ENCODE data around the gene CLEC5A. TPM values are rescaled to one million over a fixed set of nuclear protein-coding genes. Genes with fewer than 3 reads are reported as not detected.

CLEC5A gene
- total RNA-seq, 2 donors from 2014 or later, result not detected

DNA sequence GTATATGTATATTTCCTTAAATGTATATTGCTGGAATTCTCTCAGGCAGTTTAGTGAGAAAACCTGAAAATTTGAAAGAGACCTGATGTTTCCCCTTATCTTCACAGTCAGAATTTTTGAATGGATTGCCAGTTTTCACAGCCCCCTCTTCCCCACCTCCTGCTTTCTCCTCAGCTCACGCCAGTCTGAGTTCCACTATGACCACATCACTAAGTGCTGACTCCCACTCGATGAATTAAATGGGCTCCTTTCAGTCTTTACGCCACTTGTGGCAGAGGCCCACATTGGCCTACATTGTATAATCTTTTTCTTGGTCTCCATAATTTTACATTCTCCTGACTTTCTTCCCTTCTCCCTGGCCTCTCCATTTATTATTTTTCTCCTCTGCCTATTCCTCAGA is 3.1 kb upstream of the CLEC5A start:
- Histone ChIP-seq H3K4me3 (ENCODE audit: low read length) (no peak overlapping the region), H3K27me3 (ENCODE audit: control insufficient read depth, insufficient read depth, low read length, poor library complexity, severe bottlenecking) (no peaks in the 10 kb centered on the region), H3K4me1 (ENCODE audit: control insufficient read depth, insufficient read depth, low read length) (no peaks in the 10 kb centered on the region), H3K9ac (ENCODE audit: extremely low read depth, low read length, poor library complexity, severe bottlenecking) (no peak overlapping the region), H3K27ac (ENCODE audit: low read depth, low read length) (no peak overlapping the region), H3K36me3 (ENCODE audit: control insufficient read depth, insufficient read depth, low read length) (no peaks in the 10 kb centered on the region), H3K9me3 (ENCODE audit: control insufficient read depth, low read length) (no peaks in the 10 kb centered on the region)
- peaks cover 3% of the 10 kb centered on the region for H3K4me1 Mint-ChIP-seq
- TF ChIP-seq, protein P1, sequence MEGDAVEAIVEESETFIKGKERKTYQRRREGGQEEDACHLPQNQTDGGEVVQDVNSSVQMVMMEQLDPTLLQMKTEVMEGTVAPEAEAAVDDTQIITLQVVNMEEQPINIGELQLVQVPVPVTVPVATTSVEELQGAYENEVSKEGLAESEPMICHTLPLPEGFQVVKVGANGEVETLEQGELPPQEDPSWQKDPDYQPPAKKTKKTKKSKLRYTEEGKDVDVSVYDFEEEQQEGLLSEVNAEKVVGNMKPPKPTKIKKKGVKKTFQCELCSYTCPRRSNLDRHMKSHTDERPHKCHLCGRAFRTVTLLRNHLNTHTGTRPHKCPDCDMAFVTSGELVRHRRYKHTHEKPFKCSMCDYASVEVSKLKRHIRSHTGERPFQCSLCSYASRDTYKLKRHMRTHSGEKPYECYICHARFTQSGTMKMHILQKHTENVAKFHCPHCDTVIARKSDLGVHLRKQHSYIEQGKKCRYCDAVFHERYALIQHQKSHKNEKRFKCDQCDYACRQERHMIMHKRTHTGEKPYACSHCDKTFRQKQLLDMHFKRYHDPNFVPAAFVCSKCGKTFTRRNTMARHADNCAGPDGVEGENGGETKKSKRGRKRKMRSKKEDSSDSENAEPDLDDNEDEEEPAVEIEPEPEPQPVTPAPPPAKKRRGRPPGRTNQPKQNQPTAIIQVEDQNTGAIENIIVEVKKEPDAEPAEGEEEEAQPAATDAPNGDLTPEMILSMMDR (conservative IDR thresholded peaks at IDR 0.05), result no peak
- no peak overlapping the region for H3K27ac Mint-ChIP-seq
- no peaks in the 10 kb centered on the region for H3K27me3 Mint-ChIP-seq (ENCODE audit: insufficient read depth)
- H3K4me3 Mint-ChIP-seq, result no peak overlapping the region
- 86 to 92% methylated on average over 3 of the region's 3 CpGs for WGBS, 2 experiments (ENCODE audit: insufficient coverage in 1 of 2, insufficient read length in 1 of 2)
- no peaks in the 10 kb centered on the region for H3K9me3 Mint-ChIP-seq
- DNase-seq, result no peak
- H3K36me3 Mint-ChIP-seq (ENCODE audit: low read depth), result no peaks in the 10 kb centered on the region

DNA sequence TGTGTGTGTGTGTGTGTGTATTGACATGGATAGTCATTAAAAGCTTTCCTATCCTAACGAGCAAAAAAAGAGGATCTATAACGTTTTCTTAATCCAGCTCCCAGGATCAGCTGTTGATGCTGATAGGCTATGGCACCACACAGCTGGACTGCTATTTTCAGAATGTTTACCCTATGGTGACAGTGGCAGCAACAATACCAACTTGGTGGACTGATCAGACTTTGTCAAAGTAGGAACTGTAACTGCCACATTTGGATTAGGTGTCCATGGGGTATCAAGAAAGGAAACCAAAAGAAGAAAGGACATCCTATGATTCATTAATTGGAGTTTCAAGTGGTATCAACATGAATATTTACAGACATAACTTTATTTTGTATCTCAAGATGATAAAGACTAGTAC is 2.7 kb upstream of the CLEC5A start:
- Mint-ChIP-seq H3K9me3 (no peaks in the 10 kb centered on the region), H3K4me3 (no peak overlapping the region), H3K36me3 (ENCODE audit: low read depth) (no peaks in the 10 kb centered on the region), H3K27me3 (ENCODE audit: insufficient read depth) (no peaks in the 10 kb centered on the region), H3K4me1 (peaks cover 3% of the 10 kb centered on the region), H3K27ac (no peak overlapping the region)
- Histone ChIP-seq H3K27me3 (ENCODE audit: control insufficient read depth, insufficient read depth, low read length, poor library complexity, severe bottlenecking) (no peaks in the 10 kb centered on the region), H3K9ac (ENCODE audit: extremely low read depth, low read length, poor library complexity, severe bottlenecking) (no peak overlapping the region), H3K4me1 (ENCODE audit: control insufficient read depth, insufficient read depth, low read length) (no peaks in the 10 kb centered on the region), H3K27ac (ENCODE audit: low read depth, low read length) (no peak overlapping the region), H3K36me3 (ENCODE audit: control insufficient read depth, insufficient read depth, low read length) (no peaks in the 10 kb centered on the region), H3K4me3 (ENCODE audit: low read length) (no peak overlapping the region), H3K9me3 (ENCODE audit: control insufficient read depth, low read length) (no peaks in the 10 kb centered on the region)
- DNase-seq, result no peak
- 84 to 88% methylated on average over 2 of the region's 2 CpGs for WGBS, 2 experiments (ENCODE audit: insufficient coverage in 1 of 2, insufficient read length in 1 of 2)
- TF ChIP-seq, protein P1 (conservative IDR thresholded peaks at IDR 0.05), result no peak

DNA sequence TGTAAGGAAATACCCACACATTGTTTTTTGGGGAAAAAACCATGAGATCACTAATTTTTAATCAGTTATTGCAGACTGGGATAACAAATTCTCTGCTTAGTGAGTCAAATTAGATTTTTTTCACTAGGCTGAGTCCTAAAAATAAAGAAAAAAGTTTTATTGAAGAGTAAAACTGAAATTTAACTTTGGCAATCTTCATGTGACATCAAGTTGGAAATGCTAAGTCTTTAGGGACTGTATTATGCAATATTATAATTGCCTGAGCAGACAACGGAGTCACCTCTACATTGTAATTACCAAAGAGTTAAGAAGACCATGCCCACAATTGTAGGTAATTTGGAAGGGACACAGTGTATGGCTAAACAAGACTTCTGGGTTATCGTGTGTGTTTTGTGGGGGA is 2.2 kb upstream of the CLEC5A start:
- WGBS, 2 experiments (ENCODE audit: insufficient coverage in 1 of 2, insufficient read length in 1 of 2), result 99% methylated on average over 2 of the region's 2 CpGs; no CpG with 5 or more reads in 1 of the 2 experiments
- no peaks in the 10 kb centered on the region for H3K27me3 Mint-ChIP-seq (ENCODE audit: insufficient read depth)

More for the DNA sequence above, 2.2 kb upstream of the CLEC5A start:
- Histone ChIP-seq H3K4me3 (ENCODE audit: low read length) (no peak overlapping the region), H3K9ac (ENCODE audit: extremely low read depth, low read length, poor library complexity, severe bottlenecking) (no peak overlapping the region), H3K27me3 (ENCODE audit: control insufficient read depth, insufficient read depth, low read length, poor library complexity, severe bottlenecking) (no peaks in the 10 kb centered on the region), H3K27ac (ENCODE audit: low read depth, low read length) (no peak overlapping the region), H3K4me1 (ENCODE audit: control insufficient read depth, insufficient read depth, low read length) (no peaks in the 10 kb centered on the region), H3K9me3 (ENCODE audit: control insufficient read depth, low read length) (no peaks in the 10 kb centered on the region), H3K36me3 (ENCODE audit: control insufficient read depth, insufficient read depth, low read length) (no peaks in the 10 kb centered on the region)
- TF ChIP-seq, protein P1 (conservative IDR thresholded peaks at IDR 0.05), result no peak
- H3K36me3 Mint-ChIP-seq (ENCODE audit: low read depth), result no peaks in the 10 kb centered on the region
- no peak for DNase-seq
- no peaks in the 10 kb centered on the region for H3K4me1 Mint-ChIP-seq
- no peaks in the 10 kb centered on the region for H3K9me3 Mint-ChIP-seq
- no peak overlapping the region for H3K27ac Mint-ChIP-seq
- no peak overlapping the region for H3K4me3 Mint-ChIP-seq

Measured in endodermal cell (in vitro differentiated cells).